ENCODE results near the gene TBX20.

Gene TBX20, protein sequence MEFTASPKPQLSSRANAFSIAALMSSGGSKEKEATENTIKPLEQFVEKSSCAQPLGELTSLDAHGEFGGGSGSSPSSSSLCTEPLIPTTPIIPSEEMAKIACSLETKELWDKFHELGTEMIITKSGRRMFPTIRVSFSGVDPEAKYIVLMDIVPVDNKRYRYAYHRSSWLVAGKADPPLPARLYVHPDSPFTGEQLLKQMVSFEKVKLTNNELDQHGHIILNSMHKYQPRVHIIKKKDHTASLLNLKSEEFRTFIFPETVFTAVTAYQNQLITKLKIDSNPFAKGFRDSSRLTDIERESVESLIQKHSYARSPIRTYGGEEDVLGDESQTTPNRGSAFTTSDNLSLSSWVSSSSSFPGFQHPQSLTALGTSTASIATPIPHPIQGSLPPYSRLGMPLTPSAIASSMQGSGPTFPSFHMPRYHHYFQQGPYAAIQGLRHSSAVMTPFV

DNA sequence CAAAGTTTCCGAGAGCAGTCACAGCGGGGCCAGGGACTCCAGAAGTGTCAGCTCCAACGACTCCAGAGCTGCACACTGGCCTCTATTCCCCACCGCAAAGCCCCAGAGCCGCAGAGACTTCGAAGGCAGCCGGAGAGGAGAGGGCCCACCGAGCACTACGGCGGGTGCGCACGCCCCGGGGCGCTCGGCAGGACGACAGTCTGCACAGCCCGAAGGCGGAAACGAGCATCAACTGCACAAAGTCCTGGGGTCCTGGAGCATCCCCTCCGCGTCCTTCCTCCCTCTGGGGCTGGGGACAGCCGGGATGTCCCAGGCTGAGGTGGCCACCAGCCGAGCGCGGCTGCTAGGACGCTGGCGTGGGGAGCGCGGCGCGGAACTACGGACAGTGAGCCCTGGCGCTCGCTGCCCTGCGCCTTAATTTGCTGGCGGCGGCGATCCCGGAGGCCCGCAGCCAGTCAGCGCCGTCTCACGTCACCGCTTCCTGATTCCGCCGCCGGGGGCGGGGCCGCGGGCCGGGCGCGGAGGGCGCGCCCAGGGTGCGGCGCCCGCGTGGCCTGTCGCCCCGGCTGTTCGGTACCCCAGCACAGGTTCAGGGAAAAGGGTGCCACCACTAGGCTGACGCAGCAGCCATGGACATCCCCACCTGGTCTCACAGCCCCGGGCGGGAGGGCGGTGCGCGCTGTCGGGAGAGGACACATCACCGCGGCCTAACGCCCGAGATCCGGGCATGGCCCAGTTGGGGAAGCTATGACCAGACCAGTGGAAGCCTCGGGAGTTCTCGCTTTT lies at the start of gene TBX20:
Gene TBX20 (minus strand): TSS at position 391 of the 786 bp plus-strand sequence. CDS start 480 bp downstream, outside the sequence.
- no peak for DNase-seq (ENCODE audit: low read depth)

DNA sequence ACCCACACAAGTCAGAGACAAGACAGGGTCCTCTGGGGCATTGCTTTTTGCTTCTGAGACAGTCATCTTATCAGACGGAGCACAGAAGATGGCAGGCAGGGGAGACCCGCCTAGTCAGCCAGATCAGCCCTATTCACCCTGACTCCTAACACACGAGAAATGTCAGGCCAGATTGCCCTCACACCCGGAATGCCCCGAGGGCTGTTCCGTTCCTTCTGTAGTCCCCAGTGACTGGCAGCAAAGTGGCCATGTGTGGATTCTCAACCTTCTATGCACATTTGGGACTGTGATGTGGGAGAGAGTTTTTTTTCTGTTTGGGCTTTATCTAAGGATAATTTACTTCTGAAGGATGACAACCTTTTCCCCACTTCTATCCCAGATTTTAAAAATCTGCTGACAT lies 35.5 kb upstream of the TBX20 start:
- no peak for DNase-seq (ENCODE audit: low read depth)

DNA sequence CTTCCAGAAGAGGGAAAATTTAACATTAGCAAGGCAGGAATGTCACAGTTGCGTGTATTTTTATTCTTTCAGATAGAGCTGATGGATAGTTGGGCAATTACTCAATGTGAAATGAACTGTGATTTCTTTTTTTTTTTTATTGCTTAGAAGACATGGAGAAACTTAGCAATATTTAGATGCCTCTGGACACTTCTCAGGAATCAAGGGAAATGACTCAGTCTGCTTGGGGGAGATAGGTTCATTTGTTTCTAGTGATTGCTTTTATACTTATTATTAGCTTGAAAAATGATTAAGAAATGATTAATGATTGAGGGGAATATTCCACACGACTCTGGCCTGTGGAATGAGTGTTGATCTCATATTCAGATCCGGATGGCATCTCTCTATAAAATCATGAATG lies 33.1 kb upstream of the TBX20 start:
- DNase-seq (ENCODE audit: low read depth): no peak

DNA sequence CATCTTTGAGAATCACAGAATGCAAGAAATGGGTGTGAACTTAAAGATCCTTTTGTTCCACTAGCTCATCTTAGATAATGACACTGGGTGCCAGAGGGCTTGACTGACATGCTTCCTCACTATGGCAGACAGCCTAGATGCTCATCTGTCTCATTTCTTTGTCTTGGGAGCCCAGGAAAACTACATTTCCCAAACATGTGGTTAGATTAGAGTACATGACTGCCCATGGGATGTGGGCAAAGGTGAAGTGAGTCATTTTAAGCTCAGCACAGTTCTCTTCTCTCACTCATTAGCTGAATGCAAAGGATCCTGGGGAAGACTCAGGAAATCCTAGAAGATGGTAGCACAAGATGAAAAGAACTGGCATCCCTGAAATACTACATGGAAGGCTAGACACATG lies 32.5 kb upstream of the TBX20 start:
- DNase-seq (ENCODE audit: low read depth): no peak

DNA sequence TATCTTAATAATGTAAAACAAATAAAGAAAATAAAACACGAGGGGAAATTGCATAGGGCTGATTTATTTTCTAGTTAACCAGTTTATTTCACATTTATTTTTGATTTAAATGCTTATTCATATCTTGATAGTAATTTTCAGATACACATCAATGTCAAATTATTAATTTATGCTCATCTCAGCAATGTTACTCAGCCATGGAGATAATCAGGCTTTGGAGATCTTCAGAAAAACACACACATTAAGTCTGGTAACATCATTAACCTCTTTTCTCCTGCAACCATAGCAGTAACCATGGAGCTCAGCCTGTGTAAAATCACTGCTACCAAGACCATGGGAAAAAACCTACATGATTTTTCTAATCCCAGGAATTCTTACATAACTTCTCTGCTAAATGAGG lies 31.9 kb upstream of the TBX20 start:
- no peak for DNase-seq (ENCODE audit: low read depth)

DNA sequence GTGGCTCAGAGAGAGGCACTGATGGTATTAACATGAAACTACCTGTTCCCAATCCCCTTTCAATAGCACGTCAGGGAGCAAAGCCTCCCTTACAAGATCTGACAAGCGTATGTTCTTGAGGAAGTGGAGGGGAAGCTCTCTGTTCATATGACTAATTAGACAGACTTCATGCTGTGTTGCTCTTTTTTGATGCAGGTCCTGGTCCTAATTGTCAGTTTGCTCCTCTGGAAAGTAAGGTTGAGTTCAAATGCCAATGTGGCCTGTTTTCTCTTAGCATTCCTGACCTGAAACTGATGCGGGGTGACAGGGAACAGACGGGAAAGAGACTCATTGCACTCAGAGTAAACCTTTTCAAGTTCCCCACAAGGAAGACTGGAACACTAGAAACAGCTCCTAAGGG lies 27.0 kb upstream of the TBX20 start:
- no peak for DNase-seq (ENCODE audit: low read depth)

DNA sequence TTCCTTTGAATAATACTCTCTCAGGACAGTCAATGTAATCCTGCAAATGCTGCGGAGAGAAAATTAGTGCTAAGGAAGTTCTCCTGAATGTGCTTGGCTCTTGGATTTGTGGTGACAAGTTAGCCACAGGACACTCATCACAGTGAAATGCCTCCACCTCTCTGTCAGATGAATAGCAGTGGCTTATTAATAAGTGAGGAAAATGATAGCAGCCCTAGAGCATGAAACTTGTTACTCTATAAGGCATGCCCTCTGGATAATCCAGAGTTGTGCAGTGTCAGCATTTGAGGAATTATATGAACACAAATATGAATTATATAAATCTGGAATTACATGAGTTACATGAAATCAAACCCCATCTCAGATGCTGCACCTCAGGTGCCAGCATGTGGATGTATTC lies 23.5 kb upstream of the TBX20 start:
- DNase-seq (ENCODE audit: low read depth): no peak

DNA sequence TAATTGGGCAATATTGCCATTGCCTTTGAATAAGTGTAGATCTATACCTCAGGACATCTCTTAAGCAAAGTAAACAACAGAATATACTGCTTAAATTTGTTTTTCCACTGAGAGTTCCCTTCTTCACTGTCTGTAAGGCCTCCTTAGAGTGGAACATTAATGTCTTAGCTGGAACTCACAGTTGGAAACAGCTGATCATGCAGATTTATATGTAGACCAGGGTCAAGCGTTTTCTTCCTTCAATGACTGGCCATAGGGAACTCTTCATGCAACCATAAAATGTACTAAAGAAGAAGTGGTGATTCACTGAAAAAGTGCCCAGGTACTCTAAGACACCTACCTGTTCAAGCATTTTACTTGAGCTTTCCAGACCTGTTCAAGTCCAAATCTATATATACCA lies 18.3 kb upstream of the TBX20 start:
- no peak for DNase-seq (ENCODE audit: low read depth)

DNA sequence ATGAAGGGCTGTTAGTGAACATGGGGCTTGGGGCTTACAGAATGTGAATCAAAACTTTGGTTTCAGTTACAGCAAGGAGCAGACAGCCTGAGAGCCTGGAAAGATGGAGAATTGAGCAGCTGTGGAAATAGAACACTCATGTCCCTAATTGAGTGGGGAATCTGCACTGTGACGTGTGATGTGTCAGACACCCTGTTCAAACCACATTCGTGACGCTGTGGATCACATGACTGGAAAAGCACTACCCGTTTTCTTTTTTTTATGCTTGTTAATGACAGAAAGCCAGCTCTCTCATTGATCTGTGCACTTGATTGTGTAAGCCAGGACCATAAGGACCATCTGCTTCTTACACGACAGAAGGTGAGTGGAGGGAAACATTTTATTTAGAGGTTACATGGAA lies 15.1 kb upstream of the TBX20 start:
- no peak for DNase-seq (ENCODE audit: low read depth)

DNA sequence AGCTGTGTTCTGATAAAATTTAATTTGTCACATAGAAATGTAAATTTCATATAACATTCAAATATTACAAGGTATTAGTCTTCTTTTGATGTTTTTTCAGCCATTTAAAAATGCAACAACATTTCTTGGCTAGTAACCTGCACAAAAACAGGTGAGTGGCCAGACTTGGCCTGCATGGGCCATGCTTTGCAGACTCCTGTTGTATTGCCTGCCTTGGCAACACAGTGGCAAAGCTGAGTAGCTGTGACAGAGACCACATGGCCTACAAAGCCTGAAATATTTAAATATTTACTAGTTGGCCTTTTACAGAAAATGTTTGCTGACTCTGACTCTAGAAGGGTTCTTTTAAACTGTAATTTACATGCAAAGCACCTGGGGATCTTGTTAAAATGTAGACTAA lies 13.5 kb upstream of the TBX20 start:
- DNase-seq (ENCODE audit: low read depth): no peak

DNA sequence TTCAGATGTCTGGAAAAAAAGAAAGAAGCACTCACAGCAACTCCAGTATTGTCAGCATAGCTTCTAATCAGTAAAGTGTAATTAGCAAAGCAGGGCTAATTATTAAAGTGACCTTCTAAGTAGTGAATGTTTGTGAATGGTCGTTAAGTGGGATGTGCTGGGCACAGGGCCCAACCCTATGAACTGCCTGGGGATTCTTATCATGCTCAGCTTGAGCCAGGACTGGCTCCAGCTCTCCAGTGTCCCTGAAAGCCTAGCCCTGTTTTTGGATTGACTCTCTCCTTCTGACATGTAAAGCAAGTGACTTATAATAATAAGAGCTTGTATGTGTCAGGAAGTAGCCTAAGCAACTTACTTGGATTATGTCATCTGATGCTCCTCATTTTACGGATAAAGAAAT lies 9.5 kb upstream of the TBX20 start:
- DNase-seq (ENCODE audit: low read depth): no peak

DNA sequence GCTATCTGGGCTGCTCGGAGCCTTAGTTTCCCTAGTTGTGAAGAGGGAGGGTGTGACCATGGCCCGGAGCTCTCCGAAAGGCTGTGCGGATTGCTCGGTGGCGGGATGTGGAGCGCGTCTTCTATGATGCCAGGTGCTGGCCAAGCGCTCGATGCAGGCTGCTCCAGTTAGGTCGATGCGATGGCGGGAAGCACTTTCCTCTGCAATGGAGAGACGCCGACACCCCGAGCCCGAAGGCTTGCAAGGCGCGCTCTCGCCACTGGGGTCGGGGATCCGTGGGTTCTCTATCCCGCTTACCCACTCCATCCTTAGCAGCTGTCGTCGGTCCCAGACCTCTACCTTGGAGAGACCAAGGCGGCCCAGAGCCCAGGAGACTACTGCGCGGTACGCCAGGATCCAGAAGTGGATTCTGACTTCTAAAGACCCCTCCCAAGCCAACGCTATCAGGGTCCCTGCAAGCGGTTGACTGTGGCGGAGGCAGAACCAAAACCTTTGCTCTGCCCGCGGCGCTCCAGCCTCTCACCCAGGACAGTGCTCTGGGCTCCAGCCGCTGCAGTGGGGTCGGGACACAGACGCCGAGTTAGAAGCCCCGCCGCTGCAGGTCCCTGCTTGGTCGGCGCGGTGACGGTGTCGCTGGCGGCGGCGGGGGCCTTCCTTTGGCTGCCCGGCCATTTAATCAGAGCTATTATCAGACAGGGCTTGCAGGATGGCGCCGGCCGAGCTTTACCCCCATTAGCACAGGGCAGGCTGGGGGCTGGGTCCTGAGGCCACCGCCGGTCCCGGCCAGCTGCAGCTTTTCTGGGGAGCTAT lies 7.8 kb upstream of the TBX20 start:
- DNase-seq (ENCODE audit: low read depth): no peak

DNA sequence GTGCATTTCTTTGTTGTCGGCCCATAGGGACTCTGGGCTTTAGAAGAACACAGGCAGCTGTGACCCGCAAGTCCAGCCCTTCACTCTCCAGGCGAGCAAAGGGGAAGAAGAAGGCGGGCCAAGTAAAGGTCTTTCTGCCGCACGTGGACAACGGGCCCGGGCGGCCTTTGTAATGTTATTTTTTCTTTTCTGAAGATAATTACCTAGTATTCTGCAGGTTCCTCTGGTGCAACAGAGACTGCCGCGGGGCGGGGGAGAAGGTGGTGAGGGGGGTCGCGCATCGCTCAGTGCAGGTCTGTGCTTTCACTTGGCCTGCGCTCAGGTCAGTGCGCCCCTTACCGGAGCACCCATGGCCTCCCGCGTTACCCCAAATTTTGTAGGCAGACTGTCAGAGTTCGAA lies 7.1 kb upstream of the TBX20 start:
- no peak for DNase-seq (ENCODE audit: low read depth)

DNA sequence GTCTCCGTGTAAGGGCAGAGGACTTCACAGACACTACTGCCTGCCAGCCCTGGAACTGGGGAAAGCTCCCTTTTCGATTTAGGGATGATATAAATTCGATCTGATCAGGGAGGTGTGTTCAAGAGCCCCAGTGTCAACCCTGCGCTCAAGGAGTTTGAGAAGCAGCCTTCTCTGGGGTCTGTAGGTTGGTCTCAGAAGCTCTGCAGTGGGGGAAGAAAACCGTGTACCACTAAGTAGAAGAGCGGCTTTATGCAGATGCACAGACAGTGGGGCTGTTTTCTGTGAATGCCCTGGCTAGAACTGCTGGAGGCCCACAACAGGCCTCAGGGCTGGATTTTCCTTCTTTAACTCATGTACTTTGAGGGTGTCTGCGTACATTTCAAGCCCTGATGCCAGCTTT lies 6.3 kb upstream of the TBX20 start:
- no peak for DNase-seq (ENCODE audit: low read depth)

DNA sequence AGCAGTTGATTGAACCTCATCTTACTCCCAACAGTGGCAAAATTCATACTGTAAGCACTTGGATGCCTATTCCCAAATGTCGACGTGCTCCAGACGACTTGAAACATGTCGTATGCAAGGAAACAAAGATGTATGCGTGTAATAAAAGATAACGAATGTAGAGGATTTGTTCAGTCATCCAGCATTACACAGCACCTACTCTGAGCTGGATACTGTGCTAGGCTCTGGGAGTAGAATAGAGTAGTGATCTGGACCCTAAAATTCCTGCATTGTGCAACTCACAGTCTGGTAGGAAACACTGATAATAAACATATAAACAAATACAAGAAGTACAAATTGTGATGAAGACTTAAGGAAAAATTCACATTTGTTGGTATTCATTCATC lies 5.6 kb upstream of the TBX20 start:
- no peak for DNase-seq (ENCODE audit: low read depth)

DNA sequence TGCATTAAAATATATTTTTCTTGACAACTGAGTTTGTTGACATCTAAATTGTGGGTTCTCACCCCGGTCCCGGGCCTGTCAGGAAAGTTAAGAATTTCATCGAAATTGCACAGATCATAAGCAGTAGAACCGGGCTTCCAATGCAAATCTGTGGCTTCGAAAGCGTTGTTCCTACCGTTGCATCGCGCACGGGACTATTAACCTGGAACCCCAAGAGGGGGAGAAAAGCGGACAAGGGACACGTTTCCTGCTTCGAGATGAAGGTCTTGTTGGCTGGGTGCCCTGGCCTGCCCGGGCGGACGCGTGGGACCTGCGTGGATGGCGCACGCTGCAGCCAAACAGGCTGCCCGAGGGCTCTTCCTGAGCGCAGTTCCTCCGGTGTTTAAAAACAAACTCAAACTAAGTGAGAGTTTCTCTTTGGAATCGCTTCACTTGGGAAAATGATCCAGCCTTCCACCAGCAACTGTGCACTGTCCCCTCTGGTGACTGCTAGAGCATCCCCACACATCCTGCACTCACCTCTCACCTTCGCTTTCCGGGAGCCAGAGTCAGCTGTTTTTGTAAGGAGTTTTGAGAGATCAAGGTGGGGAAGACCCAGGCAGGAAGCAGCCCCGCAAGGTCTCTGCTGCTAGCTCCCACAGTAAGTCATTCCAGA lies 5.1 kb upstream of the TBX20 start:
- no peak for DNase-seq (ENCODE audit: low read depth)

DNA sequence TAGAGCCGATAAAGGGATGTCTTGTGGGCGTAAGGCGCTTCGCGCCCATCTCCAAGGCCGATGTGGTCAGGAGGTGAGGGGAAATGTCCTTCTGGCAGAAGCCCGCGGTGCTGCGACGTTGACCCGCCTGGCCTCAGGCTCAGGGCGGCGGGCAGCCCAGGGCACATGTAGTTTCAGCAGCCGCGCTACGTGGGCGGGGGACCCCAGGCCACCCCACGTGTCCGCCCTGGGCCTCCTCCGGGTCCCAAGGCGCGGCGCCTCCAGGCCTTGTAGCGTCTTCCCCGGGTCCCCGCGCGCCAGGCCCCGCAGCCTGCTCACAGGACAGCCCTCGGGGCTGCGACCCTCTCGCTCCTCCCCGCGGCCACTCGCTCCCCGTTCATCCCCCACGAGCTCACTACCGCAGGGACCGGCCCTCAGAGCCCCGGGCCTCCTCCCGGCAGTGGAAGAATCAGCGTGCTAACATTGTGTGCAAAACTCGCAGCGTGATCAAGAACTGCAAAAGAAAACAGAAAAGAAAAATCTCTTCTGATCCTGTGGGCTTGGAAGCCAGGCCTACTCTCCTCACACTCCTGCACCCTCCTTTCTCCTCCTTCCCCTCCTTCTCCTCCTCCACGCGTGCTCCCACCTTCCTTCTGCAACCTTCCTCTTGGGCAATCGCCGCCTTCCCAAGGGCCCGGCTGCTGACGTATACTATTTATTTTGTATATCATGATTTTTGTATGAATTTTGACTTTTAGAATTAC lies 4.4 kb upstream of the TBX20 start:
- no peak for DNase-seq (ENCODE audit: low read depth)

DNA sequence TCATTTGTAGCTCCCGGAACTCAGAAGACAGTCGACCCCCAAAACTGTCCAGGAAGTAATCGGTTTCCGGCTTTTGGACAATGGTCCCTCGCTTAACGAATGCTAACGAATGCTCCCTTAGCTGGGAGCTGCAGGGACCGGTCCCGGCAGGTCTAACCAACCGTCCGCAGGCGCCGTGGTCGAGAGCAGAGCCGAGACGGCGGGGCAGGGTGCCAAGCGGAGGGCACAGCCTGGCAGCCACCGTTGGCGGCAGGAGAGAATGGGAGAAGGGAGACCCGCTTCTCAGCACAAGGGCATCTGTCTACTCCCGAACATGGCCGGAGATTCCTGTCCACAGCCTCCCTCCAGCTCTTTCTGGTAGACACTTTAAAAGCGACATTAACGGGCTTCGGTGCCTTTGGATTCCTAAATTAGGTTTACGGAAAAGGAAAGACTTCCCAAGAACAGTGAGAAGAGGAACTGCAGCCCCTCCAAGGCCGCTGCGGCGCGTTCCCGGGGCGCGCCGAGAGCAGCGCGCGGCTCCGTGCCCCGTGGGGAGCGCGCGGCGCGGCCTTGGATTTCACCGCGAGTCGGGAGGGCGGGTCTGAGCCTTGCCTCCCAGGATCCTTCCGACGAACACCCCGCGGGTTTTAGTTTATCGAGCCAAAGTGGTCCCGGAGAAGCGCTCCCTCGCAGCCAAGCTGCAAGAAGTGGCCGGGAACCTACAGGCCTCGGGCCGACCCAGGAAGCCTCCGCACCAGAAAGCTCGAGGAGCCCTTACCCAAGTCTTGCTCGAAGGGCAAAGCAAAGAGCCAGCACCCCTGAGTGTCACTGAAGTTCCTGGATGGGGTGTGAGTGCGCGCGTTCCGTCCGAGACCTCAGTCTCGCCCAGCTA lies 3.6 kb upstream of the TBX20 start:
- no peak for DNase-seq (ENCODE audit: low read depth)

DNA sequence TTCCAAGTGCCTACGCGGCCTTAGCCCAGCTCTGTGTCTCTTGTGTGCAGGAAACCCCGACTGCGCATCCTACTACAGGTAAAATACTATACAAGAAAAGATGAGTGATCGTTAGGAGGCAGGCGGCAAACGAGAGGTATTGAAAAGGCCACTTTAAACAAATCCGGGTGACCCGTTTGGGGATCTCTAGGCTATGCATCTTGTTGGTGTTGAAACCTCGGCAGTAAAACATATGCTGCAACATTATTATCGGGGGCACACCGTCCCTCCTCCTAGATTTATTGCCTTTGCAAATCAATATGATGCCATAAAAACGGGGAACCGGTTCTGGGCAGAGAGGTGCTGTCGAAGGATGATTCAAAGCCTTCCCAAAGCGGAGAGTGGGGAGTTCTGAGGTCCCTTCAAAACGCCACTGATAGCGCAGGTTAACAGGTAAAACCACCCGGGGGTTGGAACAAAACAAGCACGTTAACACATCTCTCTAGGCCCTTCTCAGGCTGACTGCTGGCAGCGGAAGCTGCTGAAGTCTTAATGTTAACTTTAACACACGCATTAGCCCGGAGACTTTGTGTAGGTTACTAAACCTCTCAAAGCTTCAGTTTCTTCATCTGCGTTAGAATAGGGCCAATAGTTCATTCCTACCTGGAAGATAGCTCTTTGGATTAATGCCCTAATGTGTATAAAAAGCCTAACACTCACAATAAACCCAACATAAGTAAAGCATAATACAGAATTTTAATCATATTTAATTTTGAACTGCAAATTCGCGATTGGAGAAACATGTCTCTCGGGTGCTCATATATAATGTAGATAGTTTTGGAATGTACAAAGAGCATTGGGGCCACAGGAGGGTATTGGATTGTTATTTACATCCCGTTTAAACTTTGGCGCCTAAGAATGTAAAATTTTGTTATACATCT lies 2.6 kb upstream of the TBX20 start:
- DNase-seq (ENCODE audit: low read depth): no peak

All from stimulated activated CD8-positive, alpha-beta memory T cell treated with anti-CD3 and anti-CD28 coated beads, Interleukin-7, amount 100 ng/mL, for 24 hours (primary cell).